Thymus (tissue), 11 donors: ENCODE measurements around the gene DEPDC4. TPM values are rescaled to one million over a fixed set of nuclear protein-coding genes. Genes with fewer than 3 reads are reported as not detected.

Source experiments
- DNase-seq, 9 donors: peaks; one replicate each; pipeline ENCODE4 v3.0.0-alpha.2; 2013; ENCODE audit warnings: low spot score in 9 of 9, low read depth in 6 of 9, missing footprints in 1 of 9
- H3K27ac ChIP-seq, 2 donors: one replicate each; pipeline ENCODE4 v1.5.1; 2013; ENCODE audit warnings: control low read depth in 1 of 2, low read depth in 1 of 2, low read length in 1 of 2, mild to moderate bottlenecking in 1 of 2, moderate library complexity in 1 of 2
- H3K27me3 ChIP-seq, 2 donors: one replicate each; pipeline ENCODE4 v1.5.1; 2013; ENCODE audit warnings: low read length in 1 of 2; ENCODE audit not compliant: control insufficient read depth in 2 of 2, insufficient read depth in 1 of 2
- H3K36me3 ChIP-seq, 2 donors: one replicate each; pipeline ENCODE4 v1.5.1; 2013; ENCODE audit warnings: low read length in 1 of 2, mild to moderate bottlenecking in 1 of 2, moderate library complexity in 1 of 2; ENCODE audit not compliant: control insufficient read depth in 2 of 2, insufficient read depth in 2 of 2
- H3K4me1 ChIP-seq, 2 donors: one replicate each; pipeline ENCODE4 v1.5.1; 2013; ENCODE audit warnings: low read length in 2 of 2; ENCODE audit not compliant: control insufficient read depth in 2 of 2, insufficient read depth in 2 of 2
- H3K4me3 ChIP-seq, 2 donors: one replicate each; pipeline ENCODE4 v1.5.1; 2013; ENCODE audit warnings: low read length in 2 of 2, control low read depth in 1 of 2, mild to moderate bottlenecking in 1 of 2
- H3K9me3 ChIP-seq, 2 donors: one replicate each; pipeline ENCODE4 v1.5.1; 2013; ENCODE audit warnings: low read length in 1 of 2, mild to moderate bottlenecking in 1 of 2; ENCODE audit not compliant: control insufficient read depth in 2 of 2, insufficient read depth in 1 of 2
- WGBS: extraction: QIAGEN DNeasy Blood & Tissue Kit; methylation state at CpG from one replicate; pipeline ENCODE4 v1.1.7; 2013; 5-methylcytosine and 5-hydroxymethylcytosine counted together
- polyA plus RNA-seq: library from polyadenylated mRNA; stranded (reverse); fragments of 200-250 nt; gene quantifications from one replicate; pipeline ENCODE4 v1.2.3, GENCODE V29; 2013
- total RNA-seq: library from RNA; stranded (reverse); fragments of 120-200 nt; gene quantifications from one replicate; pipeline ENCODE4 v1.2.4, GENCODE V29; 2013
- donor health status: healthy.

DEPDC4 gene
- total and polyA plus RNA-seq, 2 donors = 0.94 to 2.0 TPM

- Histone ChIP-seq H3K4me3 (no peak overlapping the region), H3K9me3 (peaks cover 0 to 1% of the 10 kb centered on the region in 2 donors), H3K36me3 (peaks cover 9 to 10% of the 10 kb centered on the region in 2 donors), H3K27ac (no peak overlapping the region), H3K27me3 (no peaks in the 10 kb centered on the region), H3K4me1 (peaks cover 10 to 13% of the 10 kb centered on the region in 2 donors)
- WGBS = 97% methylated on average over 4 of the region's 4 CpGs
- DNase-seq = no peak
Measured at GRCh38 chr12:100197486-100197885, 69.4 kb downstream of the DEPDC4 start.

DNA sequence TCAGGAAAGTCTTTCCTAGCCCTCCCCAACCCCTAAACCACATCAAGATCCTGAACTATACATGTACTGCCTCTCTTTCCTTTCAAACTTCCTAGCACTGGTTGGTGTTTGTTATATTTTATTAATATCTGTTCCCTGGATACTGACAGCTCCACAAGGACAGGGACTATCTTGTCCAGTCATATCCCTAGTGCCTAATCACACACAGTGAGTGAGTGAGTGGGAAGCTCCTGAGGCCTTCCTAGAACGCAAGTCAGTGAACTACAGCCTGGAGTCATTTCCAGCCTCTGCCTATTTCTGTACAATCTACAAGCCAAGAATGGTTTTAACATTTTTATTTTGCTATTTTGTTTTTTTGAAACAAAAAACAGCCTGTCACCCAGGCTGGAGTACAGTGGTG, 73.8 kb downstream of the DEPDC4 start:
- no peaks in the 10 kb centered on the region for H3K9me3 ChIP-seq
- DNase-seq = no peak
- peaks cover 9 to 22% of the 10 kb centered on the region in 2 donors for H3K36me3 ChIP-seq
- no peaks in the 10 kb centered on the region for H3K4me1 ChIP-seq
- H3K4me3 ChIP-seq = no peak overlapping the region
- 96% methylated on average over 1 of the region's 1 CpG for WGBS
- no peak overlapping the region for H3K27ac ChIP-seq
- no peaks in the 10 kb centered on the region for H3K27me3 ChIP-seq

Other genes starting within 250 kb of the DEPDC4 start
- 15.5 TPM for gene BLTP3B, start 124.2 kb downstream of the DEPDC4 start, total RNA-seq
- 9.5 TPM for gene BLTP3B, start 124.2 kb downstream of the DEPDC4 start, polyA plus RNA-seq
- 36.8 TPM for gene ACTR6, start 66.3 kb downstream of the DEPDC4 start, total RNA-seq
- 39.9 TPM for gene ACTR6, start 66.3 kb downstream of the DEPDC4 start, polyA plus RNA-seq
- 31.0 TPM for gene SCYL2, start 98 bp upstream of the DEPDC4 start, total RNA-seq
- gene SCYL2, start 98 bp upstream of the DEPDC4 start, polyA plus RNA-seq = 22.4 TPM
- gene SLC17A8, start 90.0 kb upstream of the DEPDC4 start, total RNA-seq = 3.0 TPM
- gene SLC17A8, start 90.0 kb upstream of the DEPDC4 start, polyA plus RNA-seq = 0.37 TPM
- 0.05 TPM for gene NR1H4, start 206.8 kb upstream of the DEPDC4 start, total RNA-seq
- gene NR1H4, start 206.8 kb upstream of the DEPDC4 start, polyA plus RNA-seq = 0.23 TPM